ENCODE results near the gene RALGAPA2.

GRCh38 chr20:20524756-20525155 is 187.7 kb downstream of the RALGAPA2 start:
- no peak for TF ChIP-seq POLR2A (IDR thresholded peaks at IDR 0.05)
- no peak for TF ChIP-seq CTCF (IDR thresholded peaks at IDR 0.05 in 8 of 11, conservative IDR thresholded peaks at IDR 0.05 in 3 of 11)

All from spleen (tissue), 7 donors.